AG08395 (cell line): ENCODE data around the gene TRIM15.
"Not testable (repeated sequence)": the region's sequence is repeated elsewhere in the genome, so short reads cannot be mapped to it uniquely, and the experiment has no call there.

ENCODE experiments used
- DNase-seq: peaks from one replicate; pipeline ENCODE4 v3.0.0; 2012; ENCODE audit warnings: mixed read lengths, low spot score

TRIM15 gene

GRCh38 chr6:30163090-30163917 lies at the start of gene TRIM15:
TRIM15 (plus strand) TSS chr6:30163546; CDS start chr6:30163685, 139 bp downstream.
- no peak for DNase-seq

GRCh38 chr6:30113841-30114240 lies 49.5 kb upstream of the TRIM15 start:
- DNase-seq: no peak

DNA sequence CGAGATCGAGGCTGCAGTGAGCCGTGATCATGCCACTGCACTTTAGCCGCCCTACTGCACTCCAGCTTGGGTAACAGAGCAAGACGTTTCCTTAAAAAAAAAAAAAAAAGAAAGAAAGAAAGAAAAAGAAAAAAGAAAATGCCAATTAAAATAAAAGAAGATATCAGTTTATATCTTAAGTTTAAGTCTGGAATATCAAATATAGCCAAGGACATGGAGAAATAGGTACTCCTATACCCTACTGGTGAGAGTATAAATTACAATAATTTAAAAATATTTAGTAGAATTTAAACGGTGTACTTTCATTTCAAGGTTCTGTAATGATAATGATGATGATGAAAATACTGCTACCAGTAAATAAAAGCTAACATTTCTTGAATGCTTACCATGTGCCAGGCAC lies 46.6 kb upstream of the TRIM15 start:
- DNase-seq: no peak

GRCh38 chr6:30118691-30119090 lies 44.7 kb upstream of the TRIM15 start:
- not testable (repeated sequence) for DNase-seq

DNA sequence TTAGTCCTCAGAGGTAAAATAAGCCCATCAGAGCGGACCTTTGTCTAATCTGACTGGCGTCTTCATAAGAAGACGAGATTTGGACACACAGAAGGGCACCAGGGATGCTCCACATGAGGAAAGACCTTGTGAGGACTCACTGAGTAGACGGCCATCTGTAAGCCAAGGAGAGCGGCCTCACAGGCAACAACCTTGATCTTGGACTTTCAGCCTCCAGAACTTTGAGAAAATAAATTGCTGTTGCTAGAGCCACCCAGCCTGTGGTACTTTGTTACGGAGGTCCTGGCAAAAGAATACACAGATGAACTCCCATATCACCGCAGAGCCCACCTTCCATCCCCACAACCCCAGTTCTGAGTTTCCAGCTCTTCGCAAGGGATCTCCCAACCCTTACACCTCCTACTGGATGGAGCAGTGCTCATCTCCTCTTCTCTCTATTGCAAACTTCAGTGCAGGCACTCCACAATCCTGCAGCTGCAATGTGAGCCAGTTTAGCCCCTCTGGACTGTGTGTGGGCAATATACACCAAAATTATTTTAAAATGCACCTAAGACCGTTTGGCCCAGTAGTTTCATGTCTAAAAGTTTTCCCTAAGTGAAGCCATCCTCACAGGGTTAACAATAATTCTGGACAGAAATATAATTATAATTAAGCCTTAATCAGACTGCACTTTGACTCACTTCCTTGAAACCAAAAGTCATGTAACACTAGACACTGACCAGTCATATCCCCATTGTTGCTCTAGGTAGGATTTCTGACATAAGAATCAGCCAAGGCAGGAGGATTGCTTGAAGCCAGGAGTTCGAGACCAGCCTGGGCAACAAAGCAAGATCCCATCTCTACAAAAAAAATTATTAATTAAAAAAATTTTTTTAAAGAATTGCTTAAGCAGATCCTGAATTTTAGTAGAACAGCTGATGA lies 41.6 kb upstream of the TRIM15 start:
- DNase-seq: no peak

DNA sequence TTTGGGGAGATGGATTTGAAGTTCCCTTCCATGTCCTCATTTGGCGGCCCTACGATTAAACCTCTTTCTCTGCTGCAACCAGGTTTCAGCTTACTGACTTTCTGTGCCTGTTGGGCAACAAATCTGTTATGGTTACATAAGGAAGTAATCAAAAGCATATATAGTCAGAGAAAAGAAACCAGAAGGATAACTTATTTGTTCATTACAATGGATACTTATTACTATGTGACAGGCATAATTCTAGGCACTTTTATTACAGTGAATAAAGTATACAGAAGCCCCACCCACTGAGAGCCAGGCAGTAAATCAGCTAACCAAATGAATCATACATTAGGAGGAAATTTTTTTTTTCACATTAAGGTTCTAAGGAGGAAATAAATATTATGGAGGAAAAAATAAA lies 40.8 kb upstream of the TRIM15 start:
- DNase-seq: no peak

- DNase-seq: no peak
Observed at GRCh38 chr6:30127238-30128093, 35.9 kb upstream of the TRIM15 start.

GRCh38 chr6:30129265-30130178 lies 33.8 kb upstream of the TRIM15 start:
- no peak for DNase-seq

DNA sequence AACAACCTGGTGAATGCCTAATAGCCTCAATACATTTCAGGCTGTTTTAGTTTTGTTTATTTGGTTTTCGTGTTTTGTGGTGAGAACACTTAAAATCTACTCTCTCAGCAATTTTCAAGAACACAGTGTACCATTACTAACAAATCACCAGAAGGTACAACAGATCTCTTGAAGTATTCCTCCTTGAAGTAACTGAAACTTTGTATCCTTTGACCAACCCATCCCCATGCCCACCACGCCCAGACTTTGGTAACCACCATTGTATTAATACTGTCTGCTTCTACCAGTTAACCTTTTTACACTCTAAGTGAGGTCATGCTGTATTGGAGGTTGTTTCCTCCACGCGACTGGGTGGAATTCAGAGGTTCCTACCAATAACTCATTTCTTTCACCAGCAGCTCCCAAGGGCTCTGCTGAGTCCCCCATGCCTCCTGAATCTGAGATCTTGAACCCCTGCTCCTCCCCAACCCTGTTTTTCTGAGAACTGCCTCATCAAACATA lies 33.1 kb upstream of the TRIM15 start:
- DNase-seq: no peak

GRCh38 chr6:30130887-30131862 lies 32.2 kb upstream of the TRIM15 start:
- peak; percentile 88 for DNase-seq

DNA sequence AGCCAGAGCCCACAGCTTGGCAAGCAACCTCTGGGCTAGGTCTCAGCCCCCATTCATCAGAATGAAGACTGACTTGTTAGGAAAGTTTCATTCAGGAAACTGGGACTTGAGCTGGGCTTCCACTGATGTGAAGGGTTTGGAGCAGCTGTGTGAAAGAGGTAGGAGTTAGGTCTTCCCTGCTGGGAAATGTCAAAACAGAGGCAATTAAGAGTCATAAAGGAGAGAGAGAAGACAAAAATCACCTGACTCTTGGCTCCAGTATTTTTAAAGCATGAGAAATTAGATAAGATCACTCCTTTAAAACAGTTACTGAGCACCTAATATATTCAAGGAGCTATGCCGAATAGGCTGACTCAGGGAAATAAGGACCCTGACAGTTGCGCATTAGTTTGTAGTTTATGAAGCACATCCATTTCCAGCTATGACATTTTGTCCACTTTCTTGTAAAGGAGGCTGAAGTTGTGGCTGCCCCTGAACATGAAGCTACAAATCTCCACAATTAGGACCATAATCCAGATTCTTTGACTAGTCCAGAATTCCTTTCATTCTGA lies 31.3 kb upstream of the TRIM15 start:
- no peak for DNase-seq

DNA sequence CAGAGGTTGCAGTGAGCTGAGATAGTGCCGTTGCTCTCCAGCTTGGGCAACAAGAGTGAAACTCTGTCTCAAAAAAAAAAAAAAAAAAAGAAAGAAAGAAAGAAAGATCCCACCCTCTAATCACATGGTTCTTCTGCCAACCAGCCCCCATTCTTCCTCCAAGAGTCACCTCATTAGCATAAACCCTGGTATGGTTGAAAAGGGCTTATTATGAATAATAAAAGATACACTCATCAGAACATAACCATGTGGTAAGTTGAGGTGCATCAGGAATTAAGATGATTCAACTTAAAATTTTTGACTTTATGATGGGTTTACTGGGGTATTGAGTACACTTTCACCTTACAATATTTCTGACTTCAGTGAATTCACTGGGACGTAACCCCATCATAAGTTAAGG lies 28.2 kb upstream of the TRIM15 start:
- DNase-seq: no peak

- no peak for DNase-seq
Observed at GRCh38 chr6:30135757-30136156, 27.6 kb upstream of the TRIM15 start, which contains the start of gene TRIM40. TRIM40 (plus strand) TSS chr6:30136140; CDS start chr6:30137037, 897 bp downstream.

DNA sequence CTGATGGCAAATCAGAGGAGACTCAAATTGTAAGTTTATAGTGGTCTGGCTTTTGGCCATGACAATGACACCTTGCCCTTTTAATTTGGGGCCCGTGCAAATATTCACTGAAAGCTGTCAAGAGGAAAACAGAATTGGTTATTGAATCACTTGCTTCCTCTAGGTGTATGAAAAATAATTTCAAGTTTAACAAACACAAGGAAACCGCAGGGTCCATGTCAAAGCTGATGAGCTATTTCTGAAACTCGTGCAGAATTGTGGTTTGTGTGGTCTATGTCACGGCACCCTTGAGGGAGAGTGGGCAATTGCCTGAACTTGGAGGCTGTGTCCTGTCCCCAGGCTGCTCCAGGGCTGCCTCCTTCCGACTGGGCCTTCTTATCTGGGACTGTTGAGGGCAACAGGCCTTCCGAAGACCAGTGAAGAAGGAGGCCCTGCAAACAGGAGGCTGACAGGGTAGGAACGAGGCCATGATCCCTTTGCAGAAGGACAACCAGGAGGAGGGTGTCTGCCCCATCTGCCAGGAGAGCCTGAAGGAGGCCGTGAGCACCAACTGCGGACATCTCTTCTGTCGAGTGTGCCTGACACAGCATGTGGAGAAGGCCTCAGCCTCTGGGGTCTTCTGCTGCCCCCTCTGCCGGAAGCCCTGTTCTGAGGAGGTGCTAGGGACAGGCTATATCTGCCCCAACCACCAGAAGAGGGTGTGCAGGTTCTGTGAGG lies 26.6 kb upstream of the TRIM15 start:
- DNase-seq: no peak

DNA sequence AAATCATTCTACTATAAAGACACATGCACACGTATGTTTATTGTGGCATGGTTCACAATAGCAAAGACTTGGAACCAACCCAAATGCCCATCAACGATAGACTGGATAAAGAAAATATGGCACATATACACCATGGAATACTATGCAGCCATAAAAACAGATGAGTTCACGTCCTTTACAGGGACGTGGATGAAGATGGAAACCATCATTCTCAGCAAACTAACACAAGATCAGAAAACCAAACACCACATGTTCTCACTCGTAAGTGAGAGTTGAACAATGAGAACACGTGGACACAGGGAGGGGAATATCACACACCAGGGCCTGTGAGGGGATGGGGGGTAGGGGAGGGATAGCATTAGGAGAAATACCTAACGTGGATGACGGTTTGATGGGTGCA lies 23.1 kb upstream of the TRIM15 start:
- not testable (repeated sequence) for DNase-seq

- DNase-seq: no peak
Observed at GRCh38 chr6:30142665-30143064, 20.7 kb upstream of the TRIM15 start.

DNA sequence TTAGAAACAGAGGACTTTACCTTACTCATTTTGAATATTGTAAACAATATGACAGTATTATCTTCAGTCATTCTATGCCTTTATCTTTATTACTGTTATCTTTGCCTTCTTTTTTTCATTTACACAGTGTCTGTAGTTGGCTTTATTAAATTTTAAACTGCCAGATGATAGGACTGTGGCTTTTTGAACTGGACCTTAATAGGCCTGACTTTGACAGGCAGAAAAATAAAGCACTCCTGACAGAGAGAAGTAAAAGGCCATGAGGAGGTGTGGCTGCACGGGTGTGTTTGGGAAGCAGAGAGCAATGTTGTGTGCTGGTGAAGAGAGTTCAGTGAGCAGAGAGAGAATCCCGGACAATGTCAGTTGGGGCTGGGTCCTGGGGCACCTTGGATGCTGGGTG lies 19.6 kb upstream of the TRIM15 start:
- DNase-seq: no peak

GRCh38 chr6:30144811-30145210 lies 18.5 kb upstream of the TRIM15 start:
- no peak for DNase-seq
